ENCODE measurements around the gene OXCT2. TPM values are rescaled to one million over a fixed set of nuclear protein-coding genes. Genes with fewer than 3 reads are reported as not detected.

OXCT2 gene
- total RNA-seq, 1 experiment from 2014 or later, result 0.74 TPM

DNA sequence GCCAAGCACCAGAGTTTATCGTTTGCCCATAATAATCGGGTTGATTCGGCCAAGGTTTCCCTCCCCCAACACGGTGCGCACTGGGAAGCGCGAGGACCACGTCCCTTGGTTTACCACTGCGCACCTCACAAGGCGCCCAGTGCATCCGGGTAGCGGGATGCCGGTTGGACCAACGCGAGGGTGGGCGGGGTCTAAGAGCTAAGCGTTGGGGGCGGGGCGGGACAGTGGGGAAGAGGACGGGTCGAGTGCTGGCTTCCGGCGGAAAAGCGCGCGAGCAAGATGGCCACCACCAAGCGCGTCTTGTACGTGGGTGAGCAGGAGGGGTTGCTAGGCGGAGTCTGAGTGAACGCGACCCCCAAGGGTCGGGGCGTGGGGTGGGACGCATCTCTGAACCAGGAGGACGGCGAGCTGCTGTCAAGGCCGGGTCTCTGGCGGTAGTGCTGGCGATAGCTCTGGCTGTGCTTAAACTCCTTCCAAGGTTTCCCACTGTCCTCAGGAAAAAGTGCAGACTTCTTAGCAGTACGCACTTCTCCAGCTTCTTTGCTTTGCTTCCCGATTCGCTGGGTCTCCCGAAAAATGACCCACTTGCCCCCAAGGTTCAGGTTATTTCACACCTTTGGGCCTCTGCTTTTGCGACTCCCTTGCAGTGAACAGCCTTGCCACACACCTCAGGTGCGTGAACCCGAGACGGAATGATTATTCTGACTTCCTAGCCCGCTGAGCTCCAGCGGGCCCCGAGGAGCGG, 32.4 kb downstream of the OXCT2 start, which contains the start of gene PPIE:
Gene PPIE, plus strand, starts transcription at position 261 of the 745 bp plus-strand sequence. Its CDS starts 19 bp downstream, at position 280.
- peak; percentile 85 for DNase-seq (ENCODE audit: extremely low read depth, low read depth)

DNA sequence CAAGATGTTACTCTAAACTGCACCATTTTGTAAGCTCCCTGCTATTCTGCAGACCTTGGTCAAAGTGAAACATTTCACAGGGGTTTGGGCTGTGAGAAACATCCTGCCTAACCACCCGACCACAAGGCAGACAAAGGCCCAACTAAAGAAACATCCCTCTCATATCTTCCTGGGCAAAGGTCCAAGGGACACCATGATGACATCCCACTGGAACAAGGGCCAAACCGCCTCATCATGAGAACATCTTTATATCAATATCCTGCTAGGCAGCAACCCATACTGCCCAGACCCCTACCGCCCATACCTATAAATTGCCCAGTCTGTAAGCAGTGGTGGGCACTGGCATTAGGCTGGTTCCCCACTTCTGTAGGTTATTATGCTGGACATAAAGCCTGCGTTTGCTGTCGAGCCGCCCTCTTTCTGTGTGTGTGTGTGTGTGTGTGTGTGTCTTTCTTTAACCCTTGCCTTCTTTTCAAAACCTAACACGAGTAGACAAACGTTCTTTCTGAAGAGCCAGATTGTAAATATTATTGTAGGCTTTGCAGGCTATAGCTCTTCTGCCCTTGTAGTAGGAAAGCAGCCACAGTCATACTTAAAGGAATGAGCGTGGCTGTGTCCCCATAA, 33.5 kb downstream of the OXCT2 start:
- DNase-seq (ENCODE audit: extremely low read depth, low read depth), result no peak

DNA sequence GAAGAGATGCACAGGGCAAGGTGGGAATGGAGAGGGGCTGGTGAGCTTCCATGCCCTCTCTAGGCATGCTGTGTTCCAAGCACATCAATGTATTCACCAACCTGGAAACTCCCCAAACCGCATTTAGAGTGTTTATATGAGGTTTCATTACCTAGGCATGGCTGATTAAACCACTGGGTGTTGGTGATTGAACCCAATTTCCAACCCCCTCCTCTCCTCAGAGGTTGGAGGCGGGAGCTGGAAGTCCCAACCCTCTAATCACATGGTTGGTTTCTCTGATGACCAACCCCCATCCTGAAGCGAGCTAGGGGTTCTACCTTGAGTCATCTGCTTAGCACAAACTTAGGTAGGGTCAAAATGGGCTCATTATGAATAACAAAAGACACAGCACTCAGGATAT, 35.4 kb downstream of the OXCT2 start:
- DNase-seq (ENCODE audit: extremely low read depth, low read depth), result no peak

DNA sequence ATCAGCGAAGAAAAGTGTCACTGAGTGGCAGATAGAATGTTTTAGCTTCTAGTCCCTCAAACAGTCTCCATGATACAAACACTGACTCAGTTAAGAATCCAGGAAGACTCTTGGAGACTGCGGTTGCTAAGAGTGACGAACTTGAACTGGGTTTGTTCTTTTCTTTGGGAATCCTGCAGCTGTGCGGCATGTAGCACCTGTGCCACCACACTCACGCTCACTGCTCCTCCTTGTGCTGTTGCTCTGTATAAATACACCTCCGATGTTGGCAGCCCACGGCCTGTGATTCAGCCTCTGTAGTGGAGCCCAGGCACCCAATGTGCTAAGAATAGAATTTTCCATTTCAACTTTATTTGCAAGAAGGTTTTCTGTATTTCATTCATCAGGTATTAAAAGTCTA, 38.0 kb downstream of the OXCT2 start:
- DNase-seq (ENCODE audit: extremely low read depth, low read depth), result no peak

DNA sequence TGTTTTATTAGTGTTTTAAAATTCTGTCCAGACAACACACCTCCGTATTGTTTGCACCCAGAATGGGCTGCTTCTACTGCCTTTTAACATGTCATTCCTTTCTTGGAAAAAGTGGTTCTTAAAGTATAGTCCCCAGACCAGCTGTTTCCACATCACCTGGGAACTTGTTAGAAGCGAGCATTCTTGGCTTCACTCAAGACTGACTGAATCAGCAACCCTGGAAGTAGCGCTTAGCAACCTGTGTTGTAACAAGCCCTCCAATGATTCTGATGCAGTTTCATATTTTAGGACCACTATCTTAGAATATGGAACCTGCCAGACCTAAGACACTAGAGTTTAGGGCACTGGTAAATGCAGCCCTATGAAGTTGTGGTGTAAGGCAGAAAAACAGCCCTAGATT, 38.4 kb downstream of the OXCT2 start:
- DNase-seq (ENCODE audit: extremely low read depth, low read depth), result no peak

DNA sequence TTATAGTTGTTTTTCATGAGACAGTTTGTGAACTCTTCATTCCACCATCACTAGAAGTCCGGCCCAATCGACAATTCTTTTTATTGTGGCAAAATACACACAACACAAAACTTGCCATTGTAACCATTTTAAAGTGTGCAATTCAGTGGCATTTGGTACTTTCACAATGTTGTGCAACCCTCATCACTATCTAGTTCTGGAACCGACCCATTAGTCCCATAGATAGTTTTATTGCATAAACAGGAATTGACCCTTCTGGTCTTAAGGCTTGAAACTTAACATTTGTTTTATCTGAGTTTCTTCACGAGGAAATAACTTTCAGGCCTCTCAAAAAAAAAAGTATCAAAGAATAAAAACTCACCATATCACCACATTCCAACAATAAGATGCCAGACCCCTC, 41.3 kb downstream of the OXCT2 start:
- DNase-seq (ENCODE audit: extremely low read depth, low read depth), result no peak

DNA sequence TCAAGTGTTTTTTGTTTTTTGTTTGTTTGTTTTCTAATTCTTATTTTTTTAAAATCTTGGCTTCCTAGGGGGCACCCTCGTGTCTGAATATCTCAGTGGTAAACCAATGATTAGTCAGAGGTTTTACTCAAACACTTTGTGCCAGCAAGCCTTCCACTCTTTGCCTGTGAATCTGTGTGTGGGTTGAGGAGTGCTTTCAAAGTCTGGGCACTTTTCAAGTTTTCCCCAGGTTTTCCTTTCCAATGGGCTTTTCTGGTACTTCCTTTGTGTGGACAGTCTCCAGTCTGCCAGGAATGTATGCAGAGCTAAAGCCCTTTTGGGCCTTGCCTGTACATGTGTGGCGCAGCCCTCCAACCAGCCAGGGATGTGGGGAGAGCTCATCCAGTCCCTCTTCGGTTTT, 42.1 kb downstream of the OXCT2 start:
- DNase-seq (ENCODE audit: extremely low read depth, low read depth), result no peak

DNA sequence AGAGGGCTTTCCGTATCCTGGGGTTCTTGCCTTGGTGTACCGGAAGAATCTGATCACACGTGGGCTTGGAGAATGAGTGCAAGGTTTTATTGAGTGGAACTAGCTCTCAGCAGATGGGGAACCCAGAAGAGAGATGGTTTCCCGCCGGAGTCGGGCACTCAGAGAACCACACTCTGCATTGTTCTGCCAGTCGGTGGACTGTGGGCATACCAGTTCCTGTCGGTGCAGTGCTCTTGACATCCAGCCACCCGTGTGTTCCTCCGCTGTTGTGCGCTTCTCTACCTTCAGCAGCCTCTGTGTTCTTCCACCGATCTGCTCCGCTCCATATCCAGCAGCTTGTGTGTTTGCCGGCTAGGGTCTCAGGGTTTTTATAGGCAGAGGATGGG, 43.2 kb downstream of the OXCT2 start:
- DNase-seq (ENCODE audit: extremely low read depth, low read depth), result no peak

DNA sequence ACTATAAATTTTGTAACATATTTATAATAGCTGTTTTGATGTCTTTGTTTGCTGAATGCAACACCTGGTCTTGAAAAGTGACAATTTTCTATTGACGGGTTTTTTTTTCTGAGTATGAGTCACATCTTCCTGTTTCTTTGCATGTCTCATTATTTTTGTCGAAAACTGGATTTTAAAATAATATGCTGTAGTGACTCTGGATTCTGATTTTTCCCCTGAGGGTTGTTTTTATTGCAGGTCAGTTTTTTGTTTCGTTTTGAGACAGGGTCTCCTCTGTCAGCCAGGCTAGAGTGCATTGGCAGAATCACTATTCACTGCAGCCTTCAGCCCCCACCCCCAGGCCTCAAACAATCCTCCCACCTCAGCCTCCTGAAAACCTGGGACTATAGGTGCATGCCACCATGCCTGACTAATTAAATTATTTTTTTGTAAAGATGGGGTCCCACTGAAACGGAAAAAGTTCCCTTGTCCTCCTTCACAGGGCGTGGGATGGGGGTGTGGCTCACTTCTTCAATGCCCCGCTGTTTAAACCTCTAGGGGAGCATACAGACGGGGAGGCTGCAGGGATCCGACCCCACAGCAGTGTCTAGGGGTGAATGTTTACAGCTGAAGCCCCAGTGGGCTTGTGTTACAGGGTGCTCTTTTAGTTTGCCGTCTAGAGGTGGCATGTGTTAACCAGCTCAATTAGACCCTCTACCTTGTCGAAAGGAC, 43.8 kb downstream of the OXCT2 start:
- no peak for DNase-seq (ENCODE audit: extremely low read depth, low read depth)

DNA sequence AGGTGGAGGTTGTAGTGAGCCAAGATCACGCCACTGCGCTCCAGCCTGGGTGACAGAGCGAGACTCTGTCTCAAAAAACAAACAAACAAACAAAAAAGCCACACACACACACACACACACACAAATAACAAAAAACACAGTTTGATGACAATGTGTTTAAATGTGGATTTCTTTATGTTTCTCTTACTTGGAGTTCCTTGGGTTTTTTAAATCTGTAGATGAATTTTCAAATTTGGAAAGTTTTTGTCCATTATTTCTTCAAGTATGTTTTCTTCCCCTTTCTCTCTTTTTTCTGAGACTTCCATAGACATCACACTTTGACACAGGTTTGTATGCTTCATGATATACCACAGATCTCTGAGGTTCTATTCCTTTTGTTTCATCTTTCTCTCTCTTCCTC, 44.5 kb downstream of the OXCT2 start:
- DNase-seq (ENCODE audit: extremely low read depth, low read depth), result no peak

DNA sequence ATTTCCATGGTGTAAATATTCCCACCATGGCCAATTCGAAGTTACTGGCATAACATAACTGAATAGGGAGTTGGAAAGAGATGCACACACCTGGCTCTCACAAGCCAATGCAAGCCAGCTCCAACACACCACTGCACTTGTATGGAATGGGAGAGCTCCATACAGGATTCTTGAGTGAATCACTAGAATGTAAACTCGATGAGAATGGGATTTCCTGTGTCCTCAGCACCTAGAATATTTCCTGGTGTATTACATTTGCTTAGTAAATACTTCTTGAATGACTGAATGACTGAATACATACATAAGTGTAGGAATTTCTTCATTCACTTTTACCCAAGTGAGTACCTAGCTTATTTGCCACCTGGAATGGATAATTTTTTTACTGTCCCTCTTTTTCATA, 48.7 kb downstream of the OXCT2 start:
- no peak for DNase-seq (ENCODE audit: extremely low read depth, low read depth)

DNA sequence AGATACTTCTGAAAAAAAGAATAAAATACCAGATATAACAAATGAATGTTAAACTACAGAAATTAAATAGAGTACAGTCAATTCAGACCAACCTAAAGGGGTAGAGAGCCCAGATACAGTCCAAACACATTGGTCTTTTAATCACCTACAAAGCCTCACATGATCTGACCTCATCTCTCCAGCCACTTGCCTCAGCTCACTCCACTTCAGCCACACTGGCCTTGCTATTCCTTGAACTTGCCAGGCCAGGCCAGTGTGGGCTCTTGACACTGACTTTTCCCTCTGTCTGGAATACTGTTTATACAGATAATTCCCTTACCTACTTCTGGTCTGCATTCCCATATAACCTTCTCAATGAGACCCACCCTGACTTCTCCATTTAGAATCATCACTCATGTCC, 49.5 kb downstream of the OXCT2 start:
- no peak for DNase-seq (ENCODE audit: extremely low read depth, low read depth)

DNA sequence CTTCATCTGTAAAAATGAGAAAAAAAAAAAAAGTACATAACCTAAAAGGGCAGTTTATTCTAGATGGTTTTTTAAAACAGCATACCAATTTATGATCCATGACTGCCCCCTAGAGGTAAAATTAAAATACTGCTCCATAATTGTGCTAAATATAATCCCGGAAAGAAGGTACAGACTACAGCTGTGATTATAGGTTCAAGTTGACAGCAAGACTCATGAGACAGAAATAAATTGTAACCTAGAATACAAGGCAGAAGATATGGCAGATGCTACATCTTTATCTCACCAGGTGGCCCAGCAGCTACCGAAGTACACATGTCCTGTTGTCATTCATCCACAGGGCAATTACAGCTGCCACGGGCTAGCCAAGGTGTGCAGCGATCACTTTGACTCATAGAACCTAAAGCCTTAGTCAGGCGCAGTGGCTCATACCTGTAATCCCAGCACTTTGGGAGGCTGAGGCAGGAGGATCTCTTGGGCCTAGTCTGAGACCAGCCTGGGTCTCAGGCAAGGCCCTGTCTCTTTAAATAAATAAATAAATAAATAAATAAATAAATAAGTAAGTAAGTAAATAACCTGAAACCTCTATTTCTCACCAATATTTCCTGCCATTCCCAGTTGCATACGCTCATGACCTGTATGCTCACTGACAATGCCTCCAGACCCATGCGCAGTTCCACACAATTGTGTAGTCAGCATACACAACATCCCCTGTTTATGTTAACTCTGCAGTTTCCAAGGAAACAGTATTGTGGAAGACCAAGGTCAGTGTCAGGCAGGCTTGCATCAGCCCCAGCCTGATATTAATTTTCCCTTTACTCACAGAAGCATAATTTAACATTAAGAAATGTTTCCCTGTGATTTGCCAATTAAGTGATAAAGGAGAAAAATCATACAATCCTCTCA, 50.8 kb downstream of the OXCT2 start:
- peak; percentile 54 for DNase-seq (ENCODE audit: extremely low read depth, low read depth)

Small RNA genes within 50 kb of the gene (small RNA-seq; reads per million reads assigned to genes)
- gene AL033527.1 (0 reads per million in 2 experiments), gene RNU7-121P (0 reads per million in 2 experiments)

Other genes with a start within 250 kb of the OXCT2 start
- gene PABPC4, start 194.6 kb downstream of the OXCT2 start, total RNA-seq (2014; rRNA removed; shearing (Covaris generic)), result 122 and 140 TPM in 2 replicates
- gene HEYL, start 131.7 kb downstream of the OXCT2 start, total RNA-seq (2014; rRNA removed; shearing (Covaris generic)), result 0.66 and 0.77 TPM in 2 replicates
- not detected in 2 replicates for gene NT5C1A, start 99.2 kb downstream of the OXCT2 start, total RNA-seq (2014; rRNA removed; shearing (Covaris generic))
- 0.02 TPM in 1 of 2 replicates, not detected in the other for gene HPCAL4, start 79.9 kb downstream of the OXCT2 start, total RNA-seq (2014; rRNA removed; shearing (Covaris generic))
- 21.8 and 28.2 TPM in 2 replicates for gene PPIE, start 32.5 kb downstream of the OXCT2 start, total RNA-seq (2014; rRNA removed; shearing (Covaris generic))
- gene BMP8B, start 17.5 kb upstream of the OXCT2 start, total RNA-seq (2014; rRNA removed; shearing (Covaris generic)), result 1.7 TPM in 2 replicates
- gene TRIT1, start 112.2 kb upstream of the OXCT2 start, total RNA-seq (2014; rRNA removed; shearing (Covaris generic)), result 34.2 and 35.2 TPM in 2 replicates
- gene MYCL, start 130.6 kb upstream of the OXCT2 start, total RNA-seq (2014; rRNA removed; shearing (Covaris generic)), result 0.77 and 0.89 TPM in 2 replicates
- gene MFSD2A, start 183.8 kb upstream of the OXCT2 start, total RNA-seq (2014; rRNA removed; shearing (Covaris generic)), result 2.8 and 3.0 TPM in 2 replicates